PC-9 (cell line): Measurements from ENCODE around the gene SHISA9. TPM values are rescaled to one million over a fixed set of nuclear protein-coding genes. Genes with fewer than 3 reads are reported as not detected.

ENCODE experiments used
- BruUV-seq: library from RNA; stranded (reverse); fragments of 400-500 nt; replicated peaks from 2 replicates; lab custom pipeline; 2021; lab: Mats Ljungman, UMichigan
- CTCF ChIA-PET: fragments of 300-600 bp; sonication (Branson Sonifier 250); formaldehyde crosslinking; loops from one replicate; lab custom pipeline; 2022; ENCODE audit warnings: antibody characterized with exemption; lab: Charles Lee
- POLR2A ChIA-PET: fragments of 300-600 bp; sonication (Branson Sonifier 250); formaldehyde crosslinking; loops from one replicate; lab custom pipeline; 2022; ENCODE audit warnings: antibody characterized with exemption; ENCODE audit not compliant: unreplicated experiment; lab: Charles Lee
- DNase-seq, 2 experiments: peaks; one replicate each; pipeline versions ENCODE4 v3.0.0 to v3.0.0-alpha.2; 2015 to 2022; ENCODE audit warnings: mixed read lengths in 1 of 2
- H2AFZ ChIP-seq: fragments of 200-600 bp; sonication (generic); 2 replicates; pipeline ENCODE4 v1.8.1; 2017; ENCODE audit warnings: antibody characterized with exemption
- H3F3A ChIP-seq: fragments of 200-600 bp; sonication (generic); 2 replicates; pipeline ENCODE4 v1.8.1; 2017; ENCODE audit warnings: antibody characterized with exemption, mild to moderate bottlenecking, low read depth; ENCODE audit not compliant: insufficient read depth
- H3K27ac ChIP-seq: fragments of 200-600 bp; sonication (generic); 2 replicates; pipeline ENCODE4 v1.6.1; 2016; ENCODE audit warnings: mixed run types
- H3K27me3 ChIP-seq: fragments of 200-600 bp; sonication (generic); 2 replicates; pipeline ENCODE4 v1.6.1; 2016; ENCODE audit warnings: low read depth, mixed run types; ENCODE audit not compliant: insufficient read depth
- H3K36me3 ChIP-seq: fragments of 200-600 bp; sonication (generic); 2 replicates; pipeline ENCODE4 v1.6.1; 2016; ENCODE audit warnings: low read depth, mixed run types
- H3K4me1 ChIP-seq: fragments of 200-600 bp; sonication (generic); replicated peaks from 2 replicates; pipeline ENCODE4 v1.6.1; 2016; ENCODE audit warnings: mixed run types; ENCODE audit not compliant: insufficient read depth
- H3K4me2 ChIP-seq: fragments of 200-600 bp; sonication (generic); 2 replicates; pipeline ENCODE4 v1.6.1; 2017; ENCODE audit warnings: mixed run types
- H3K4me3 ChIP-seq: fragments of 200-600 bp; sonication (generic); 2 replicates; pipeline ENCODE4 v1.6.1; 2016; ENCODE audit warnings: mixed run types
- H3K79me2 ChIP-seq: fragments of 200-600 bp; sonication (generic); 2 replicates; pipeline ENCODE4 v1.6.1; 2017; ENCODE audit warnings: low read depth, mixed run types
- H3K9me2 ChIP-seq: fragments of 200-600 bp; sonication (generic); 2 replicates; pipeline ENCODE4 v1.8.1; 2017; ENCODE audit warnings: mild to moderate bottlenecking; ENCODE audit not compliant: insufficient read depth
- H3K9me3 ChIP-seq: fragments of 200-600 bp; sonication (generic); 2 replicates; pipeline ENCODE4 v1.8.1; 2016; ENCODE audit warnings: low read depth; ENCODE audit not compliant: insufficient read depth
- H4K20me1 ChIP-seq: fragments of 200-600 bp; sonication (generic); 2 replicates; pipeline ENCODE4 v1.8.1; 2017; ENCODE audit not compliant: insufficient read depth
- EZH2 ChIP-seq: fragments of 200-600 bp; sonication (generic); IDR thresholded peaks from 2 replicates; pipeline ENCODE4 v1.8.0; 2017; ENCODE audit warnings: antibody characterized with exemption, low read depth
- intact Hi-C: fragments of 100-400 bp; cut with micrococcal nuclease; formaldehyde crosslinking; loops from one replicate; pipeline ENCODE4 v1.10.0; 2022; ENCODE audit not compliant: unreplicated experiment
- total RNA-seq: library from RNA; stranded (reverse); gene quantifications from 2 replicates; pipeline ENCODE4 v1.2.3, GENCODE V29; 2021
- TF ChIP-seq, protein P1 (sequence below): fragments of 200-600 bp; sonication (generic); conservative IDR thresholded peaks from 2 replicates; pipeline ENCODE4 v1.6.1; 2017; ENCODE audit warnings: mixed run types, antibody characterized with exemption, mild to moderate bottlenecking, moderate library complexity

SHISA9 gene
- total RNA-seq, 1 experiment from 2014 or later: 80.5 TPM

- H3K27me3 ChIP-seq: no peaks in the 10 kb centered on the region
- BruUV-seq: no TSS peak
- POLR2A ChIA-PET: no interaction called here
Measured at GRCh38 chr16:13223666-13224065, 322.3 kb downstream of the SHISA9 start.

DNA sequence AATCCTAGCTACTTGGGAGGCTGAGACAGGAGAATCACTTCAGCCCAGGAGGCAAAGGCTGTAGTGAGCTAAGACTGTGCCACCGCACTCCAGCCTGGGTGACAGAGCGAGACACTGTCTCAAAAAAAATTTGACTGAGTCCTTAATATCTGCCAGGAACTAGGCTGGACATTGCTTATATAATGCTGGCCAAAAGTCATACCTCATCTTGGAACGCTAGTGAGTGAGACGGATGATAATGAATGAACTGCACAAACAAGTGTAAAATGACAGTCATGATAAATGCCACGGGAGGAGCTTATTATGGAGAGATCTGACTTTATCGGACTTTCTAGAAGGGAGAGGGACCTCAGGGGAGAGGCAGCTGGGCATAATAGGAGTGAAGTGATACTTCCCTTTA lies 327.6 kb downstream of the SHISA9 start:
- Histone ChIP-seq H3K4me2 (no peak overlapping the region), H3F3A (peaks cover 6% of the 10 kb centered on the region; the same call in 1 of the 2 replicates), H3K9me2 (no peaks in the 10 kb centered on the region), H3K9me3 (no peaks in the 10 kb centered on the region), H3K4me1 (no peaks in the 10 kb centered on the region), H3K79me2 (no peaks in the 10 kb centered on the region), H3K4me3 (no peak overlapping the region), H2AFZ (no peak overlapping the region), H3K36me3 (no peaks in the 10 kb centered on the region), H4K20me1 (no peaks in the 10 kb centered on the region), H3K27me3 (no peaks in the 10 kb centered on the region), H3K27ac (no peak overlapping the region)
- ChIA-PET POLR2A (interaction anchor here (0.5 kb wide), 1 partner anchor 328 kb away, joined by 5 read pairs; the partner anchor contains the start of gene SHISA9), CTCF (no interaction called here)
- BruUV-seq: no TSS peak
- intact Hi-C loops: no loop called here
- no peak for DNase-seq
- TF ChIP-seq, protein P1, sequence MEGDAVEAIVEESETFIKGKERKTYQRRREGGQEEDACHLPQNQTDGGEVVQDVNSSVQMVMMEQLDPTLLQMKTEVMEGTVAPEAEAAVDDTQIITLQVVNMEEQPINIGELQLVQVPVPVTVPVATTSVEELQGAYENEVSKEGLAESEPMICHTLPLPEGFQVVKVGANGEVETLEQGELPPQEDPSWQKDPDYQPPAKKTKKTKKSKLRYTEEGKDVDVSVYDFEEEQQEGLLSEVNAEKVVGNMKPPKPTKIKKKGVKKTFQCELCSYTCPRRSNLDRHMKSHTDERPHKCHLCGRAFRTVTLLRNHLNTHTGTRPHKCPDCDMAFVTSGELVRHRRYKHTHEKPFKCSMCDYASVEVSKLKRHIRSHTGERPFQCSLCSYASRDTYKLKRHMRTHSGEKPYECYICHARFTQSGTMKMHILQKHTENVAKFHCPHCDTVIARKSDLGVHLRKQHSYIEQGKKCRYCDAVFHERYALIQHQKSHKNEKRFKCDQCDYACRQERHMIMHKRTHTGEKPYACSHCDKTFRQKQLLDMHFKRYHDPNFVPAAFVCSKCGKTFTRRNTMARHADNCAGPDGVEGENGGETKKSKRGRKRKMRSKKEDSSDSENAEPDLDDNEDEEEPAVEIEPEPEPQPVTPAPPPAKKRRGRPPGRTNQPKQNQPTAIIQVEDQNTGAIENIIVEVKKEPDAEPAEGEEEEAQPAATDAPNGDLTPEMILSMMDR: no peak
- no peak for TF ChIP-seq EZH2

More at GRCh38 chr16:13223666-13224065, 322.3 kb downstream of the SHISA9 start:
- Histone ChIP-seq H3K4me2 (no peak overlapping the region), H3K36me3 (no peaks in the 10 kb centered on the region), H3K9me3 (no peaks in the 10 kb centered on the region), H3F3A (no peaks in the 10 kb centered on the region), H4K20me1 (no peaks in the 10 kb centered on the region), H3K4me3 (no peak overlapping the region), H3K79me2 (no peaks in the 10 kb centered on the region), H2AFZ (no peak overlapping the region), H3K9me2 (no peaks in the 10 kb centered on the region), H3K4me1 (no peaks in the 10 kb centered on the region), H3K27ac (no peak overlapping the region)
- no peak for DNase-seq
- TF ChIP-seq EZH2: no peak
- TF ChIP-seq, protein P1: no peak
- CTCF ChIA-PET: no interaction called here
- intact Hi-C loops: no loop called here

- H3K27me3 ChIP-seq: no peaks in the 10 kb centered on the region
- no peak overlapping the region for H3K4me3 ChIP-seq
- TF ChIP-seq, protein P1: no peak
- TF ChIP-seq EZH2: no peak
- H3K36me3 ChIP-seq: no peaks in the 10 kb centered on the region
- H3K4me2 ChIP-seq: no peak overlapping the region
- no TSS peak for BruUV-seq
- no peaks in the 10 kb centered on the region for H3K9me3 ChIP-seq
- intact Hi-C loops: loop anchor here (1.0 to 2.0 kb wide), 2 partner anchors 76 to 429 kb away; partner anchors contain the start of gene CPPED1
- no peaks in the 10 kb centered on the region for H3K9me2 ChIP-seq
- POLR2A ChIA-PET: interaction anchor here (0.5 to 1.0 kb wide), 3 partner anchors 123 to 260 kb away, joined by 3 to 4 read pairs (median 3); no protein-coding TSS in a partner anchor
- no peaks in the 10 kb centered on the region for H3K79me2 ChIP-seq
- no peaks in the 10 kb centered on the region; the same call in 1 of the 2 replicates for H4K20me1 ChIP-seq
- H3K4me1 ChIP-seq: no peaks in the 10 kb centered on the region
- CTCF ChIA-PET: no interaction called here
- H2AFZ ChIP-seq: no peak overlapping the region
- H3K27ac ChIP-seq: no peak overlapping the region
- DNase-seq: no peak
- peaks cover 6% of the 10 kb centered on the region; the same call in 1 of the 2 replicates for H3F3A ChIP-seq
Measured at GRCh38 chr16:13231365-13231764, 330.0 kb downstream of the SHISA9 start.
